Activated T-cell treated with anti-CD3 and anti-CD28 coated beads for 24 hours (primary cell): Measurements from ENCODE around the gene MS4A18.

ENCODE experiments used
- DNase-seq: peaks from one replicate; pipeline ENCODE4 v3.0.0-alpha.2; 2020; ENCODE audit warnings: low read depth

Gene MS4A18

GRCh38 chr11:60788401-60789125 lies 64.0 kb downstream of the MS4A18 start:
- no peak for DNase-seq

- no peak for DNase-seq
Measured at GRCh38 chr11:60790726-60791125, 66.2 kb downstream of the MS4A18 start.

GRCh38 chr11:60791153-60791933 lies 66.8 kb downstream of the MS4A18 start:
- no peak for DNase-seq

GRCh38 chr11:60792521-60792920 lies 68.0 kb downstream of the MS4A18 start:
- no peak for DNase-seq
